DOHH2 (cell line): ENCODE results near the gene TMC8.
A peak's percentile ranks its signal among the peaks of the same experiment; 100 is the strongest.
"Not testable (repeated sequence)": the region's sequence is repeated elsewhere in the genome, so short reads cannot be mapped to it uniquely, and the experiment has no call there.

Experiments used
- H3F3A ChIP-seq: fragments of 200-600 bp; sonication (generic), shearing (Covaris generic); 2 replicates; pipeline ENCODE4 v1.6.0; 2016; ENCODE audit warnings: antibody characterized with exemption, mild to moderate bottlenecking; ENCODE audit not compliant: control insufficient read depth, insufficient read depth
- H3K27ac ChIP-seq: fragments of 200-600 bp; sonication (generic); 2 replicates; pipeline ENCODE4 v1.5.1; 2014; ENCODE audit warnings: low read depth, mild to moderate bottlenecking, low read length, moderate library complexity
- H3K27me3 ChIP-seq: fragments of 200-600 bp; sonication (generic); 2 replicates; pipeline ENCODE4 v1.6.1; 2014; ENCODE audit warnings: mild to moderate bottlenecking, low read length, mixed read lengths; ENCODE audit not compliant: control insufficient read depth
- H3K36me3 ChIP-seq: fragments of 200-600 bp; sonication (generic); 2 replicates; pipeline ENCODE4 v1.6.1; 2014; ENCODE audit warnings: mild to moderate bottlenecking, low read length, moderate library complexity, mixed read lengths; ENCODE audit not compliant: control insufficient read depth
- H3K4me1 ChIP-seq: fragments of 200-600 bp; sonication (generic); 2 replicates; pipeline ENCODE4 v1.6.1; 2014; ENCODE audit warnings: mild to moderate bottlenecking, low read length, mixed read lengths; ENCODE audit not compliant: control insufficient read depth
- H3K4me2 ChIP-seq: fragments of 200-600 bp; sonication (generic); 2 replicates; pipeline ENCODE4 v1.6.0; 2014; ENCODE audit warnings: mild to moderate bottlenecking, low read length, moderate library complexity
- H3K4me3 ChIP-seq: fragments of 200-600 bp; sonication (generic); 2 replicates; pipeline ENCODE4 v1.5.1; 2014; ENCODE audit warnings: mild to moderate bottlenecking, low read length, mixed read lengths
- H3K79me2 ChIP-seq: fragments of 200-600 bp; sonication (generic); 2 replicates; pipeline ENCODE4 v1.6.1; 2014; ENCODE audit warnings: mild to moderate bottlenecking, low read length, mixed read lengths; ENCODE audit not compliant: control insufficient read depth
- H3K9me2 ChIP-seq: fragments of 200-600 bp; sonication (generic); replicated peaks from 2 replicates; pipeline ENCODE4 v1.6.1; 2014; ENCODE audit warnings: mild to moderate bottlenecking, low read length, mixed read lengths; ENCODE audit not compliant: control insufficient read depth
- H3K9me3 ChIP-seq: fragments of 200-600 bp; sonication (generic); 2 replicates; pipeline ENCODE4 v1.6.1; 2014; ENCODE audit warnings: antibody characterized with exemption, low read length, mixed read lengths; ENCODE audit not compliant: control insufficient read depth, insufficient read depth
- H4K20me1 ChIP-seq: fragments of 200-600 bp; sonication (generic); 2 replicates; pipeline ENCODE4 v1.6.0; 2014; ENCODE audit warnings: low read depth, mild to moderate bottlenecking, antibody characterized with exemption, low read length, moderate library complexity; ENCODE audit not compliant: control insufficient read depth, insufficient read depth
- CTCF ChIP-seq: fragments of 200-600 bp; sonication (generic); IDR thresholded peaks from one replicate; pipeline ENCODE4 v1.5.1; 2014; ENCODE audit warnings: antibody characterized with exemption, mild to moderate bottlenecking, low read depth, low read length; ENCODE audit not compliant: poor library complexity, severe bottlenecking
- EZH2phosphoT487 ChIP-seq: fragments of 200-600 bp; sonication (generic); IDR thresholded peaks from 2 replicates; pipeline ENCODE4 v1.6.1; 2017; ENCODE audit warnings: borderline replicate concordance, mild to moderate bottlenecking, antibody characterized with exemption, low read length, moderate library complexity, mixed read lengths

TMC8 gene

GRCh38 chr17:78112518-78113471, 17.8 kb upstream of the TMC8 start:
- Histone ChIP-seq H3K4me3 (no peak overlapping the region), H3K79me2 (peaks cover 7% of the 10 kb centered on the region), H3K27ac (no peak overlapping the region), H3K9me2 (no peaks in the 10 kb centered on the region), H3K36me3 (peaks cover 77% of the 10 kb centered on the region), H3K9me3 (no peaks in the 10 kb centered on the region), H3K4me1 (peaks cover 10% of the 10 kb centered on the region), H4K20me1 (no peaks in the 10 kb centered on the region), H3K27me3 (no peaks in the 10 kb centered on the region), H3K4me2 (no peak overlapping the region), H3F3A (peaks cover under 1% of the 10 kb centered on the region; the same call in 1 of the 2 replicates)
- peak; percentile 98 for TF ChIP-seq CTCF
- TF ChIP-seq EZH2phosphoT487, result no peak

GRCh38 chr17:78113804-78114785, 16.5 kb upstream of the TMC8 start:
- H3K36me3 ChIP-seq, result peaks cover 77% of the 10 kb centered on the region
- H3K9me3 ChIP-seq, result no peaks in the 10 kb centered on the region
- H3F3A ChIP-seq, result no peaks in the 10 kb centered on the region; the same call in 1 of the 2 replicates
- no peaks in the 10 kb centered on the region for H3K27me3 ChIP-seq
- no peak overlapping the region for H3K4me2 ChIP-seq
- H3K4me1 ChIP-seq, result peaks cover 10% of the 10 kb centered on the region
- H3K9me2 ChIP-seq, result no peaks in the 10 kb centered on the region
- H3K79me2 ChIP-seq, result peaks cover 7% of the 10 kb centered on the region
- no peak overlapping the region for H3K27ac ChIP-seq
- H4K20me1 ChIP-seq, result no peaks in the 10 kb centered on the region
- TF ChIP-seq EZH2phosphoT487, result no peak
- TF ChIP-seq CTCF, result no peak
- H3K4me3 ChIP-seq, result no peak overlapping the region

GRCh38 chr17:78114831-78115723, 15.5 kb upstream of the TMC8 start:
- H3K9me2 ChIP-seq, result no peaks in the 10 kb centered on the region
- no peaks in the 10 kb centered on the region for H3K27me3 ChIP-seq
- H3F3A ChIP-seq, result no peaks in the 10 kb centered on the region; the same call in 1 of the 2 replicates
- H3K4me1 ChIP-seq, result peaks cover 10% of the 10 kb centered on the region
- H3K4me3 ChIP-seq, result no peak overlapping the region
- no peak overlapping the region for H3K4me2 ChIP-seq
- no peak overlapping the region for H3K27ac ChIP-seq
- peaks cover 74% of the 10 kb centered on the region for H3K36me3 ChIP-seq
- H4K20me1 ChIP-seq, result no peaks in the 10 kb centered on the region
- TF ChIP-seq CTCF (no peak), EZH2phosphoT487 (no peak)
- H3K9me3 ChIP-seq, result no peaks in the 10 kb centered on the region
- H3K79me2 ChIP-seq, result peaks cover 7% of the 10 kb centered on the region

- not testable (repeated sequence) for H3K27ac ChIP-seq, H3K4me2 ChIP-seq, H3K9me3 ChIP-seq, H3K9me2 ChIP-seq, H3K79me2 ChIP-seq, H4K20me1 ChIP-seq, H3K27me3 ChIP-seq, H3K4me3 ChIP-seq, H3F3A ChIP-seq
- H3K4me1 ChIP-seq, result peaks cover 11% of the 10 kb centered on the region
- peaks cover 74% of the 10 kb centered on the region for H3K36me3 ChIP-seq
Observed at GRCh38 chr17:78115803-78116202, 14.8 kb upstream of the TMC8 start.
